Measurements from ENCODE around the gene CLEC2L.

CLEC2L gene

DNA sequence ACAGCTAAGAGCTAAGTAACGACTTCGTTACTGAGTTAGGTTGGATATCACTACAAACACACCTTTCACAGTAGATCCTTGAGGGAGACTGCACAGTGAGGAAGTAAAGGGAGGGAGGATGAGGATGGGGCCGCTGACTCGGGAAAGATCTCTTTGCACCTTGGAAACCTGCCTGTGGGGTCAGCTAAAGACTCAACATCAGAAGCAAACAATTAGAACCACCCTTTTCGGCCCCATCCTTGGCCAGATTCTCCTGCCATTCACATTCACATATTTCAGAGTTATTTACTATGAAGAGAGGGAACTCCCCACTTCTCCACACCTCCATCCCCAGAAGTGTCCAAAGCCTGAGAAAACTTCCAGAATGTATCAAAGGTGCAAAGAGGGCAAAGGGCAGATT is 47.1 kb downstream of the CLEC2L start:
- no peak for FAIRE-seq
- DNase-seq (ENCODE audit: insufficient read length): no peak
- no peak for TF ChIP-seq POLR2A (IDR thresholded peaks at IDR 0.05; ENCODE audit: low read depth, low read length)
- TF ChIP-seq TAF1 (IDR thresholded peaks at IDR 0.05; ENCODE audit: borderline replicate concordance, low read depth, low read length): no peak
- TF ChIP-seq POLR2AphosphoS5 (IDR thresholded peaks at IDR 0.05; ENCODE audit: low read depth, low read length): no peak

GRCh38 chr7:139571190-139571589 is 47.7 kb downstream of the CLEC2L start:
- TF ChIP-seq POLR2AphosphoS5 (IDR thresholded peaks at IDR 0.05; ENCODE audit: low read depth, low read length): no peak
- no peak for TF ChIP-seq POLR2A (IDR thresholded peaks at IDR 0.05; ENCODE audit: low read depth, low read length)
- no peak for TF ChIP-seq TAF1 (IDR thresholded peaks at IDR 0.05; ENCODE audit: borderline replicate concordance, low read depth, low read length)
- DNase-seq (ENCODE audit: insufficient read length) (no peak), FAIRE-seq (no peak)

GRCh38 chr7:139571651-139572050 is 48.2 kb downstream of the CLEC2L start:
- no peak for FAIRE-seq
- TF ChIP-seq TAF1 (IDR thresholded peaks at IDR 0.05; ENCODE audit: borderline replicate concordance, low read depth, low read length): no peak
- TF ChIP-seq POLR2A (IDR thresholded peaks at IDR 0.05; ENCODE audit: low read depth, low read length): no peak
- TF ChIP-seq POLR2AphosphoS5 (IDR thresholded peaks at IDR 0.05; ENCODE audit: low read depth, low read length): no peak
- no peak for DNase-seq (ENCODE audit: insufficient read length)

DNA sequence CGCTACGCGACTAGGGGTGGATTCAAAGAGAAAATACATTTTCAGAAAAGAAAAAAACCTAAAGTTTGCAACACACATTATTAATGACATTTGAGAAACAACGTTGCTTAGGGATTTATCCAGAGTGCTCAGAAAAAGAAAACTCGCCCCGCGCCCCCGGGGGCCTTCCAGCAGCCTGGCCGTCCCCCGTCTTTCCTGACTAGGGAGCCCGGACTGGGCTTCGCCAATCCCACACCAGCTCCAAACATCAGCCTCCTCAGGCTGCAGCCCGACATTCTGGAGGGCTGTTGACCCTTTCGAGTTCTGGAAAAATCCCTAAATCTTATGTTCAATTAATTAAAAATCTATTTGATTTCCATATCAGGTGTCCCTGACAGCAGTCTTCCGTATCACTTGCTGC is 48.6 kb downstream of the CLEC2L start:
- no peak for TF ChIP-seq POLR2AphosphoS5 (IDR thresholded peaks at IDR 0.05; ENCODE audit: low read depth, low read length)
- TF ChIP-seq TAF1 (IDR thresholded peaks at IDR 0.05; ENCODE audit: borderline replicate concordance, low read depth, low read length): no peak
- no peak for TF ChIP-seq POLR2A (IDR thresholded peaks at IDR 0.05; ENCODE audit: low read depth, low read length)
- no peak for DNase-seq (ENCODE audit: insufficient read length)
- no peak for FAIRE-seq

- TF ChIP-seq POLR2A (IDR thresholded peaks at IDR 0.05; ENCODE audit: low read depth, low read length) (no peak), TAF1 (IDR thresholded peaks at IDR 0.05; ENCODE audit: borderline replicate concordance, low read depth, low read length) (no peak), POLR2AphosphoS5 (IDR thresholded peaks at IDR 0.05; ENCODE audit: low read depth, low read length) (no peak)
- DNase-seq (ENCODE audit: insufficient read length) (no peak), FAIRE-seq (no peak)
Measured at GRCh38 chr7:139572704-139573385, 49.4 kb downstream of the CLEC2L start.

DNA sequence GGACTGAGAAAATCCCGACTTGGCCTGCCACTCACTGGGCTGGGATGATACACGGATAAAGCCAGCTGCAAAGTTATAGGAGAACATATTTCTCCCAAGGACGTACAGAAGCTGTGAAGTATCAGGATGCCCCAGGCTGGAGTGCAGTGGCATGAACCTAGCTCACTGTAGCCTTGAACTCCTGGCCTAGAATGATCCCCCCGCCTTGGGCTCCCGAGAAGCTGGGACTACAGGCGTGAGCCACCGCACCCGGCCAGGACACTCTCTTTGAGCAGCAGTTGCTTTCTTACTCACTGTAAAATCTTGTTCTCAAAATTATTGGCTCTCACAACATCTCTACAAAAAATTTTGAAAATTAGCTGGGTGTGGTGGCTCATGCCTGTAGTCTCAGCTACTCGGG is 50.4 kb downstream of the CLEC2L start:
- no peak for TF ChIP-seq POLR2AphosphoS5 (IDR thresholded peaks at IDR 0.05; ENCODE audit: low read depth, low read length)
- no peak for TF ChIP-seq TAF1 (IDR thresholded peaks at IDR 0.05; ENCODE audit: borderline replicate concordance, low read depth, low read length)
- no peak for TF ChIP-seq POLR2A (IDR thresholded peaks at IDR 0.05; ENCODE audit: low read depth, low read length)
- FAIRE-seq (no peak), DNase-seq (ENCODE audit: insufficient read length) (no peak)

GRCh38 chr7:139574618-139575337 is 51.3 kb downstream of the CLEC2L start:
- DNase-seq (ENCODE audit: insufficient read length) (no peak), FAIRE-seq (no peak)
- no peak for TF ChIP-seq POLR2AphosphoS5 (IDR thresholded peaks at IDR 0.05; ENCODE audit: low read depth, low read length)
- no peak for TF ChIP-seq TAF1 (IDR thresholded peaks at IDR 0.05; ENCODE audit: borderline replicate concordance, low read depth, low read length)
- no peak for TF ChIP-seq POLR2A (IDR thresholded peaks at IDR 0.05; ENCODE audit: low read depth, low read length)

- DNase-seq (ENCODE audit: insufficient read length): no peak
- TF ChIP-seq POLR2A (IDR thresholded peaks at IDR 0.05; ENCODE audit: low read depth, low read length): no peak
- TF ChIP-seq POLR2AphosphoS5 (IDR thresholded peaks at IDR 0.05; ENCODE audit: low read depth, low read length): no peak
- no peak for TF ChIP-seq TAF1 (IDR thresholded peaks at IDR 0.05; ENCODE audit: borderline replicate concordance, low read depth, low read length)
- no peak for FAIRE-seq
Measured at GRCh38 chr7:139575338-139575680, 51.8 kb downstream of the CLEC2L start.

GRCh38 chr7:139576179-139576973 is 52.9 kb downstream of the CLEC2L start:
- DNase-seq (ENCODE audit: insufficient read length) (no peak), FAIRE-seq (no peak)
- no peak for TF ChIP-seq POLR2A (IDR thresholded peaks at IDR 0.05; ENCODE audit: low read depth, low read length)
- TF ChIP-seq POLR2AphosphoS5 (IDR thresholded peaks at IDR 0.05; ENCODE audit: low read depth, low read length): no peak
- TF ChIP-seq TAF1 (IDR thresholded peaks at IDR 0.05; ENCODE audit: borderline replicate concordance, low read depth, low read length): no peak

- FAIRE-seq (no peak), DNase-seq (ENCODE audit: insufficient read length) (no peak)
- no peak; the same call in 1 of the 2 replicates for TF ChIP-seq POLR2AphosphoS5 (IDR thresholded peaks at IDR 0.05; ENCODE audit: low read depth, low read length)
- no peak for TF ChIP-seq POLR2A (IDR thresholded peaks at IDR 0.05; ENCODE audit: low read depth, low read length)
- no peak for TF ChIP-seq TAF1 (IDR thresholded peaks at IDR 0.05; ENCODE audit: borderline replicate concordance, low read depth, low read length)
Measured at GRCh38 chr7:139580435-139580834, 57.0 kb downstream of the CLEC2L start.

DNA sequence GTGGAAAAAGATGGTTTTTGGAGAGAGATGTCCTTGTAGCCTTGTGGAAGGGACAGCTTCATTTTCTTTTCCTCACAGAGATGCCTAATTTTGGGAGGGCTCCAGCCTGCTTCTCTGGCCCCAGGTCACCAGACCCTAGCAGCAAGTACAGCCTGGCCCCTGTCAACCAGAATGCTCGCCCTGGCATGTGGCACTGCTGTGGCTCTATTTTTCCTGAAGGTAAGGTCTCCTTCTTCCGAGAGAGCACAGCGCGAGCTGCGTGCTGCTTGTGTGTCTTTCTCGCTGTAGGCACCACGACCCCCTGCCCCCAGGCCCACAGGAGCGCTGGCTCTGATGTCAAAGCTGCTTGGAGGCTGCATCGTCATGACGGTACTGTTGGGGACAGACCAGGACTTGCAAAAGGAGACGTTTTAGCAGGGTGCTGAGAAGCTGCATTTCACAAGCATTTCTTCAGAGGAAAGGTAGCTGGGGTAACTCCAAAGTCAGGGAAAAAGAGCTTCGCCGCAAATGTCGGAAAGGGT is 58.7 kb downstream of the CLEC2L start:
- TF ChIP-seq TAF1 (IDR thresholded peaks at IDR 0.05; ENCODE audit: borderline replicate concordance, low read depth, low read length) (no peak), POLR2AphosphoS5 (IDR thresholded peaks at IDR 0.05; ENCODE audit: low read depth, low read length) (no peak), POLR2A (IDR thresholded peaks at IDR 0.05; ENCODE audit: low read depth, low read length) (no peak)
- FAIRE-seq (no peak), DNase-seq (ENCODE audit: insufficient read length) (no peak)

All from GM12892 (cell line).